K562 (cell line): ENCODE results near the gene RAD50. TPM values are rescaled to one million over a fixed set of nuclear protein-coding genes. Genes with fewer than 3 reads are reported as not detected.

Experiments
- ATAC-seq: fragments of 200-7000 bp; cut with Tn5 transposase; 3 replicates; pipeline ENCODE4 v1.9.1; 2020; ENCODE audit warnings: moderate library complexity
- Bru-seq: library from RNA; stranded (reverse); fragments of 400-500 nt; gene quantifications from one replicate; lab custom pipeline; 2021; lab: Mats Ljungman, UMichigan
- BruChase-seq, 2 experiments: library from RNA; stranded (reverse); fragments of 400-500 nt; gene quantifications; one replicate each; lab custom pipeline; 2021; lab: Mats Ljungman, UMichigan
- BruUV-seq: library from RNA; stranded (reverse); fragments of 400-500 nt; replicated peaks from 2 replicates; lab custom pipeline; 2021; lab: Mats Ljungman, UMichigan
- CTCF ChIA-PET: fragments of 300-600 bp; formaldehyde crosslinking; extraction: SDS; loops from one replicate; lab custom pipeline; 2021; ENCODE audit warnings: low intra/inter-chr PET ratio; lab: Yijun Ruan, JAX
- POLR2A ChIA-PET: fragments of 300-600, 350-650 bp; sonication (Branson Sonifier 250); formaldehyde crosslinking; extraction: SDS; loops from one replicate; lab custom pipeline; 2021; ENCODE audit warnings: antibody characterized with exemption, inconsistent platforms; lab: Yijun Ruan, JAX
- DNase-seq, 4 experiments: peaks; one replicate each; pipeline versions ENCODE4 v3.0.0 to v3.0.0-alpha.2; 2011 to 2018; ENCODE audit warnings: low spot score in 3 of 4, mixed read lengths in 3 of 4; ENCODE audit errors: extremely low read depth in 1 of 4
- FAIRE-seq: peaks from 2 replicates; lab custom pipeline; 2011; peaks lifted over from hg19 to GRCh38; lab: Jason Lieb, UNC
- H2AFZ ChIP-seq: 2 replicates; pipeline ENCODE4 v1.6.0; 2011; ENCODE audit warnings: low read depth, low read length, control low read depth, inconsistent platforms
- H3K27ac ChIP-seq: fragments of 200-600 bp; 3 replicates; pipeline ENCODE4 v1.8.0; 2011; ENCODE audit warnings: low read depth, mild to moderate bottlenecking, control low read depth, inconsistent platforms, low read length, moderate library complexity, mixed read lengths; ENCODE audit errors: extremely low read depth
- H3K27me3 ChIP-seq, 2 experiments: fragments of 300-600 bp in 1 of 2; 2 replicates in 1 of 2; 3 replicates in 1 of 2; pipeline versions ENCODE4 v1.6.0 to v1.8.0; 2011; ENCODE audit warnings: inconsistent platforms in 2 of 2, low read length in 2 of 2, mild to moderate bottlenecking in 1 of 2, mixed read lengths in 1 of 2, moderate library complexity in 1 of 2; ENCODE audit not compliant: control insufficient read depth in 2 of 2, insufficient read depth in 2 of 2
- H3K36me3 ChIP-seq: fragments of 300-600 bp; 3 replicates; pipeline ENCODE4 v1.8.0; 2011; ENCODE audit warnings: mild to moderate bottlenecking, low read length, inconsistent platforms; ENCODE audit not compliant: control insufficient read depth, insufficient read depth
- H3K4me1 ChIP-seq, 2 experiments: fragments of 200-600 bp in 1 of 2; replicated peaks in 1 of 2; 2 replicates in 1 of 2; 3 replicates in 1 of 2; pipeline versions ENCODE4 v1.5.1 to v1.8.0; 2011; ENCODE audit warnings: inconsistent platforms in 2 of 2, low read length in 2 of 2, mild to moderate bottlenecking in 1 of 2, mixed read lengths in 1 of 2, moderate library complexity in 1 of 2; ENCODE audit not compliant: control insufficient read depth in 2 of 2, insufficient read depth in 2 of 2
- H3K4me2 ChIP-seq: 2 replicates; pipeline ENCODE4 v1.6.1; 2011; ENCODE audit warnings: low read length, control low read depth, inconsistent platforms, mixed read lengths; ENCODE audit not compliant: insufficient read depth
- H3K4me3 ChIP-seq: fragments of 200-600 bp; sonication (generic), shearing (Covaris generic); 2 replicates; pipeline ENCODE4 v1.5.1; 2016; ENCODE audit warnings: control low read depth, inconsistent platforms
- H3K79me2 ChIP-seq: fragments of 200-600 bp; 3 replicates; pipeline ENCODE4 v1.8.0; 2011; ENCODE audit warnings: low read length, inconsistent platforms; ENCODE audit not compliant: control insufficient read depth, insufficient read depth
- H3K9ac ChIP-seq, 2 experiments: 2 replicates each; pipeline versions ENCODE4 v1.6.0 to v1.6.1; 2011; ENCODE audit warnings: low read depth in 2 of 2, low read length in 2 of 2, control low read depth in 1 of 2, inconsistent platforms in 1 of 2, mild to moderate bottlenecking in 1 of 2, mixed read lengths in 1 of 2; ENCODE audit not compliant: insufficient read depth in 1 of 2
- H3K9me1 ChIP-seq: one replicate; pipeline ENCODE4 v1.6.0; 2011; ENCODE audit warnings: inconsistent platforms, mild to moderate bottlenecking, low read length, moderate library complexity; ENCODE audit not compliant: control insufficient read depth, insufficient read depth
- H3K9me3 ChIP-seq: replicated peaks from 2 replicates; pipeline ENCODE4 v1.5.1; 2011; ENCODE audit warnings: low read depth, low read length, inconsistent platforms; ENCODE audit not compliant: control insufficient read depth, insufficient read depth
- H4K20me1 ChIP-seq: replicated peaks from 2 replicates; pipeline ENCODE4 v1.6.1; 2011; ENCODE audit warnings: low read length, inconsistent platforms, mixed read lengths; ENCODE audit not compliant: control insufficient read depth, insufficient read depth
- EGR1 ChIP-seq: fragments of 450-650 bp; conservative IDR thresholded peaks from 2 replicates; pipeline ENCODE4 v1.6.1; 2017; ENCODE audit warnings: mild to moderate bottlenecking
- ELF4 ChIP-seq: fragments of 450-650 bp; formaldehyde crosslinking; IDR thresholded peaks from 2 replicates; pipeline ENCODE4 v1.4.0; 2022; ENCODE audit warnings: missing genetic modification characterization
- ESRRA ChIP-seq: fragments of 450-650 bp; IDR thresholded peaks from 2 replicates; pipeline ENCODE4 v1.6.1; 2014; ENCODE audit warnings: low read depth, mild to moderate bottlenecking, moderate library complexity, borderline replicate concordance
- MYNN ChIP-seq, 2 experiments: sonication (generic); formaldehyde crosslinking in 1 of 2; IDR thresholded peaks; 2 replicates each; pipeline versions ENCODE4 v1.5.0 to v1.6.1; 2016 to 2020; ENCODE audit warnings: antibody characterized with exemption in 1 of 2, missing genetic modification reagents in 1 of 2
- RAD51 ChIP-seq: fragments of 450-650 bp; IDR thresholded peaks from 2 replicates; pipeline ENCODE4 v1.7.1; 2016; ENCODE audit warnings: low read depth, mild to moderate bottlenecking, borderline replicate concordance
- RBBP5 ChIP-seq: fragments of 200-600 bp; sonication (generic); IDR thresholded peaks from 2 replicates; pipeline ENCODE4 v1.6.1; 2012; ENCODE audit warnings: borderline replicate concordance, mild to moderate bottlenecking, low read length, control low read depth, inconsistent platforms; ENCODE audit not compliant: insufficient read depth, poor library complexity, severe bottlenecking
- TAF9B ChIP-seq: fragments of 450-650 bp; IDR thresholded peaks from 2 replicates; pipeline ENCODE4 v1.6.1; 2018; ENCODE audit warnings: mild to moderate bottlenecking; ENCODE audit not compliant: partially characterized antibody
- ZBTB12 ChIP-seq: fragments of 250-450 bp; sonication (Bioruptor Pico); IDR thresholded peaks from 2 replicates; pipeline ENCODE4 v1.4.0; 2020
- ZKSCAN1 ChIP-seq: fragments of 150-350 bp; IDR thresholded peaks from 2 replicates; pipeline ENCODE4 v1.6.1; 2016; ENCODE audit warnings: low read depth, low read length
- ZNF121 ChIP-seq: sonication (generic); formaldehyde crosslinking; conservative IDR thresholded peaks from 2 replicates; pipeline ENCODE4 v1.8.0; 2022; ENCODE audit warnings: missing genetic modification reagents
- ZNF511 ChIP-seq: sonication (generic); formaldehyde crosslinking; IDR thresholded peaks from 2 replicates; pipeline ENCODE4 v1.8.0; 2022; ENCODE audit warnings: mild to moderate bottlenecking, missing genetic modification reagents
- WGBS: fragments of 100-300 bp; shearing (Covaris generic); methylation state at CpG from one replicate; pipeline ENCODE4 v1.1.6; 2016; ENCODE audit warnings: low coverage, mixed read lengths; ENCODE audit not compliant: insufficient coverage; ENCODE audit errors: missing lambda C conversion rate; 5-methylcytosine and 5-hydroxymethylcytosine counted together
- in situ Hi-C: fragments of 300-500 bp; cut with MboI; formaldehyde crosslinking; loops from 4 replicates; pipeline ENCODE4 v1.15.0; 2018; ENCODE audit warnings: inconsistent platforms, mixed read lengths
- intact Hi-C: fragments of 100-400 bp; cut with micrococcal nuclease; formaldehyde crosslinking; loops from 2 replicates; pipeline ENCODE4 v1.14.2; 2022
- long read RNA-seq, 3 experiments: library from polyadenylated mRNA in 2 of 3; library from RNA in 1 of 3; unstranded in 2 of 3; stranded (forward) in 1 of 3; transcript quantifications; one replicate each; pipeline ENCODE4 v2.0.0, GENCODE V29; 2019 to 2022
- polyA minus RNA-seq, 3 experiments: library from RNA; depleted of rRNA, polyadenylated mRNA; stranded (reverse); fragments of >200 nt; gene quantifications; 2 replicates each; pipeline ENCODE4 v1.2.3, GENCODE V29; 2011
- polyA plus RNA-seq, 8 experiments: library from polyadenylated mRNA; depleted of rRNA in 4 of 8; stranded (reverse) in 5 of 8; unstranded in 3 of 8; fragments of >200 nt; fragmentation: Nextera tagmentation in 2 of 8; fragmentation: Illumina TruSeq in 1 of 8; extraction: Ambion mirVana in 2 of 8; extraction: Trizol in 1 of 8; gene quantifications; 2 replicates each; pipeline versions ENCODE4 v1.2.1 to v1.2.3, GENCODE V29; 2011 to 2014; ENCODE audit warnings: inconsistent platforms in 1 of 8, missing spikeins in 1 of 8
- total RNA-seq, 7 experiments: library from RNA; depleted of rRNA in 6 of 7; stranded (reverse); fragments of >200 nt in 6 of 7; fragmentation: Illumina TruSeq in 2 of 7; extraction: Trizol in 2 of 7; gene quantifications; 2 replicates each; pipeline versions ENCODE4 v1.2.1 to v1.2.3, GENCODE V29; 2011 to 2021; ENCODE audit warnings: low replicate concordance in 1 of 7
- TF ChIP-seq, protein P1 (sequence below): sonication (generic); formaldehyde crosslinking; IDR thresholded peaks from 2 replicates; pipeline ENCODE4 v1.4.0; 2020; ENCODE audit warnings: mild to moderate bottlenecking, missing genetic modification reagents

The RAD50 gene
- 20.6 and 112 TPM in 2 replicates for total RNA-seq (2011; cell fraction: chromatin; rRNA removed; ENCODE audit: low replicate concordance)
- 12.8 and 17.9 TPM in 2 replicates for total RNA-seq (2011; cell fraction: nucleolus; rRNA removed)
- 35.8 and 50.8 TPM in 2 replicates for total RNA-seq (2011; cell fraction: nucleoplasm; rRNA removed)
- total RNA-seq (2014; rRNA removed) (30.7 and 31.6 TPM in 2 replicates), total RNA-seq (2014; rRNA removed; fragmentation: Illumina TruSeq; extraction: Trizol) (60.5 and 71.2 TPM in 2 replicates), total RNA-seq (2015; rRNA removed; fragmentation: Illumina TruSeq; extraction: Trizol) (66.0 and 74.2 TPM in 2 replicates), total RNA-seq (2021) (46.9 and 54.5 TPM in 2 replicates), polyA plus RNA-seq (2011; rRNA removed) (41.7 and 44.1 TPM in 2 replicates), polyA plus RNA-seq (2014; fragmentation: Illumina TruSeq; extraction: Trizol) (52.4 and 54.4 TPM in 2 replicates), polyA plus RNA-seq (2014; fragmentation: Nextera tagmentation; extraction: Ambion mirVana) (10 to 100 TPM; 15.3 to 18.0 TPM), polyA plus RNA-seq (2014; rRNA removed) (35.6 and 39.5 TPM in 2 replicates), polyA minus RNA-seq (2011; rRNA and poly(A)+ RNA removed) (128 and 144 TPM in 2 replicates), Bru-seq, nascent RNA (percentile 94 among the genes with signal in this experiment), BruChase-seq, experiment 1, labeled RNA remaining after a 2-hour chase (percentile 93 among the genes with signal in this experiment), BruChase-seq, experiment 2, labeled RNA remaining after a 6-hour chase (percentile 94 among the genes with signal in this experiment)
- 6.1 and 17.2 TPM in 2 replicates for polyA plus RNA-seq (2011; cell fraction: cytosol; rRNA removed)
- polyA plus RNA-seq (2011; cell fraction: nucleus; rRNA removed): 42.9 and 70.5 TPM in 2 replicates
- 32.0 and 35.3 TPM in 2 replicates for polyA plus RNA-seq (2012)
- 29.1 and 30.0 TPM in 2 replicates for polyA minus RNA-seq (2011; cell fraction: cytosol; rRNA and poly(A)+ RNA removed)
- polyA minus RNA-seq (2011; cell fraction: nucleus; rRNA and poly(A)+ RNA removed): 38.4 and 64.6 TPM in 2 replicates
- long read RNA-seq, experiment 1, full-length matches to known transcripts: 11 of 115 reads
- long read RNA-seq, experiment 1, partial matches to known transcripts: 75 of 115 reads
- long read RNA-seq, experiment 1, other reads (novel, unspliced or antisense): 29 of 115 reads
- long read RNA-seq, experiment 2, partial matches to known transcripts: 15 of 31 reads
- long read RNA-seq, experiment 2, other reads (novel, unspliced or antisense): 16 of 31 reads
- long read RNA-seq, experiment 3, partial matches to known transcripts: 48 of 53 reads
- long read RNA-seq, experiment 3, other reads (novel, unspliced or antisense): 5 of 53 reads

GRCh38 chr5:132556763-132557477, at the start of gene RAD50:
Gene RAD50 (plus strand): TSS chr5:132556977. CDS start chr5:132557325, 348 bp downstream.
- Histone ChIP-seq H3K27me3 (no peaks in the 10 kb centered on the region), H3K27ac (peak within 1 kb of the TSS; percentile 93), H3K36me3 (peaks cover 26% of the 10 kb centered on the region), H3K9me1 (no peaks in the 10 kb centered on the region), H3K4me1 (peaks cover 0 to 7% of the 10 kb centered on the region in 2 experiments; a peak in 1 of 5 replicates), H4K20me1 (no peaks in the 10 kb centered on the region), H3K4me2 (peak within 1 kb of the TSS; percentile 80), H3K9me3 (no peaks in the 10 kb centered on the region), H3K79me2 (peaks cover 57% of the 10 kb centered on the region), H3K9ac (peak within 1 kb of the TSS; percentile 91 to 92), H3K4me3 (peak within 1 kb of the TSS; percentile 45), H2AFZ (peak within 1 kb of the TSS; percentile 82)
- DNase-seq (peak; percentile 93 to 98 (median 93)), FAIRE-seq (peak; percentile 88), ATAC-seq (peak; percentile 95)
- intact Hi-C loops (no loop called here), in situ Hi-C loops (no loop called here)
- 2% methylated on average over 41 of the region's 53 CpGs for WGBS
- CTCF ChIA-PET: no interaction called here
- POLR2A ChIA-PET: interaction anchor here (0.5 to 1.3 kb wide), 17 partner anchors 8 to 1064 kb away, joined by 3 to 12 read pairs (median 3); partner anchors contain the start of gene IRF1
- TSS peak; percentile 75 for BruUV-seq
- TF ChIP-seq TAF9B (peak; percentile 74), RAD51 (peak; percentile 96), ESRRA (peak; percentile 66; the same call in 1 of the 2 replicates), ZNF511 (CRISPR knock-in tag) (peak; percentile 87), ELF4 (CRISPR knock-in tag) (peak; percentile 99), RBBP5 (peak; percentile 92), ZNF121 (CRISPR knock-in tag) (no peak), EGR1 (peak; percentile 93), ZBTB12 (no peak), MYNN (IDR thresholded peaks at IDR 0.05) (peak; percentile 52; the same call in 1 of the 2 replicates), MYNN (CRISPR knock-in tag; IDR thresholded peaks at IDR 0.05) (no peak), ZKSCAN1 (peak; percentile 24; the same call in 1 of the 2 replicates)
- TF ChIP-seq, protein P1, sequence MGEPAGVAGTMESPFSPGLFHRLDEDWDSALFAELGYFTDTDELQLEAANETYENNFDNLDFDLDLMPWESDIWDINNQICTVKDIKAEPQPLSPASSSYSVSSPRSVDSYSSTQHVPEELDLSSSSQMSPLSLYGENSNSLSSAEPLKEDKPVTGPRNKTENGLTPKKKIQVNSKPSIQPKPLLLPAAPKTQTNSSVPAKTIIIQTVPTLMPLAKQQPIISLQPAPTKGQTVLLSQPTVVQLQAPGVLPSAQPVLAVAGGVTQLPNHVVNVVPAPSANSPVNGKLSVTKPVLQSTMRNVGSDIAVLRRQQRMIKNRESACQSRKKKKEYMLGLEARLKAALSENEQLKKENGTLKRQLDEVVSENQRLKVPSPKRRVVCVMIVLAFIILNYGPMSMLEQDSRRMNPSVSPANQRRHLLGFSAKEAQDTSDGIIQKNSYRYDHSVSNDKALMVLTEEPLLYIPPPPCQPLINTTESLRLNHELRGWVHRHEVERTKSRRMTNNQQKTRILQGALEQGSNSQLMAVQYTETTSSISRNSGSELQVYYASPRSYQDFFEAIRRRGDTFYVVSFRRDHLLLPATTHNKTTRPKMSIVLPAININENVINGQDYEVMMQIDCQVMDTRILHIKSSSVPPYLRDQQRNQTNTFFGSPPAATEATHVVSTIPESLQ (CRISPR knock-in tag): peak; percentile 93
